Neural cell (in vitro differentiated cells): Measurements from ENCODE around the gene SSBP2.

Experiments
- CTCF ChIP-seq: fragments of 450-650 bp; IDR thresholded peaks from 2 replicates; pipeline ENCODE4 v1.5.1; 2014; ENCODE audit warnings: antibody characterized with exemption, mild to moderate bottlenecking, moderate library complexity; ENCODE audit not compliant: poor library complexity, severe bottlenecking
- EZH2 ChIP-seq: fragments of 200-600, 300-800 bp; shearing (Covaris generic), sonication (generic); IDR thresholded peaks from 2 replicates; pipeline ENCODE4 v1.6.1; 2014; ENCODE audit warnings: antibody characterized with exemption, low read length, borderline replicate concordance, mild to moderate bottlenecking; ENCODE audit not compliant: insufficient read depth, poor library complexity, severe bottlenecking
- POLR2AphosphoS5 ChIP-seq: IDR thresholded peaks from 2 replicates; pipeline ENCODE4 v1.6.1; 2012
- RAD21 ChIP-seq: fragments of 450-650 bp; conservative IDR thresholded peaks from 2 replicates; pipeline ENCODE4 v1.6.1; 2014; ENCODE audit warnings: antibody characterized with exemption, mild to moderate bottlenecking, moderate library complexity
- REST ChIP-seq: IDR thresholded peaks from 2 replicates; pipeline ENCODE4 v1.6.1; 2012; ENCODE audit warnings: borderline replicate concordance
- TAF1 ChIP-seq: IDR thresholded peaks from 2 replicates; pipeline ENCODE4 v1.6.1; 2012; ENCODE audit warnings: low read depth

DNA sequence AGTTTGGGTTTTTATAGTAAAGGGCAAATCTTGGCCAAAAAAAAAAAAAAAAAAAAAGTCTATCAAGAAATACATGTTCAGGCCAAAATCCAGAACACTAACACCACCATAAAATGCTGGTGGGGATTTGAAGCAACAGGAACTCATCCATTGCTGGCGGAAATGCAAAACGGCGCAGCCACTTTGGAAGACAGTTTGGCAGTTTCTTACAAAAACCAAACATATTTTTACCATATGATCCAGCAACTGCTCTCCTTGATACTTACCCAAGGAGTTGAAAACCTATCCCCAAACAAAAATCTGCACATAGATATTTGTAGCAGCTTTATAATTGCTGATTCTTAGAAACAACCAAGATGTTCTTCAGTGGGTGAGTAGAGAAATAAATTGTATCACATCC, 203.9 kb downstream of the SSBP2 start:
- TF ChIP-seq CTCF (no peak), RAD21 (no peak), EZH2 (no peak), POLR2AphosphoS5 (no peak), REST (no peak), TAF1 (no peak)
